GM12878 (cell line): ENCODE measurements around the gene DENND1B. TPM values are rescaled to one million over a fixed set of nuclear protein-coding genes. Genes with fewer than 3 reads are reported as not detected.
"Not testable (repeated sequence)": the region's sequence is repeated elsewhere in the genome, so short reads cannot be mapped to it uniquely, and the experiment has no call there.

ENCODE experiments used
- ATAC-seq: fragments of 200-7000 bp; cut with Tn5 transposase; 3 replicates; pipeline ENCODE4 v1.9.1; 2020; ENCODE audit warnings: mild to moderate bottlenecking, moderate library complexity
- BruUV-seq: library from RNA; stranded (reverse); fragments of 400-500 nt; replicated peaks from 2 replicates; lab custom pipeline; 2021; lab: Mats Ljungman, UMichigan
- CTCF ChIA-PET: fragments of 300-600 bp; sonication (Branson Sonifier 250); formaldehyde crosslinking; extraction: SDS; loops from one replicate; lab custom pipeline; 2021; ENCODE audit warnings: inconsistent platforms; lab: Yijun Ruan, JAX
- POLR2A ChIA-PET: fragments of 350-600 bp; formaldehyde crosslinking; extraction: SDS; loops from one replicate; lab custom pipeline; 2021; ENCODE audit warnings: inconsistent platforms; lab: Charles Lee
- RAD21 ChIA-PET: fragments of 300-600 bp; sonication (Branson Sonifier 250); formaldehyde crosslinking; loops from one replicate; lab custom pipeline; 2023; ENCODE audit warnings: antibody characterized with exemption; ENCODE audit not compliant: unreplicated experiment; lab: Charles Lee
- SMC1A ChIA-PET: fragments of 300-600 bp; sonication (Branson Sonifier 250); formaldehyde crosslinking; loops from one replicate; lab custom pipeline; 2023; ENCODE audit not compliant: unreplicated experiment, uncharacterized antibody; lab: Charles Lee
- DNase-seq: peaks from one replicate; pipeline ENCODE4 v3.0.0-alpha.2; 2011; ENCODE audit warnings: low read depth, low spot score
- FAIRE-seq: peaks from 3 replicates; lab custom pipeline; 2011; peaks lifted over from hg19 to GRCh38; lab: Jason Lieb, UNC
- H2AFZ ChIP-seq: 2 replicates; pipeline ENCODE4 v1.6.0; 2011; ENCODE audit warnings: low read depth, low read length, control low read depth; ENCODE audit not compliant: control insufficient read depth
- H3K27ac ChIP-seq: 2 replicates; pipeline ENCODE4 v1.5.1; 2011; ENCODE audit warnings: control low read depth; ENCODE audit not compliant: control insufficient read depth, insufficient read depth
- H3K27me3 ChIP-seq, 2 experiments: replicated peaks in 1 of 2; 2 replicates each; pipeline versions ENCODE4 v1.6.0 to v1.6.1; 2011; ENCODE audit warnings: low read length in 1 of 2; ENCODE audit not compliant: control insufficient read depth in 2 of 2, insufficient read depth in 2 of 2
- H3K36me3 ChIP-seq, 2 experiments: 2 replicates each; pipeline ENCODE4 v1.5.1; 2011; ENCODE audit warnings: low read length in 1 of 2; ENCODE audit not compliant: control insufficient read depth in 2 of 2, insufficient read depth in 2 of 2
- H3K4me1 ChIP-seq: 2 replicates; pipeline ENCODE4 v1.6.1; 2011; ENCODE audit warnings: mild to moderate bottlenecking, low read length, moderate library complexity, mixed read lengths; ENCODE audit not compliant: control insufficient read depth, insufficient read depth
- H3K4me2 ChIP-seq: 2 replicates; pipeline ENCODE4 v1.6.0; 2011; ENCODE audit warnings: control low read depth; ENCODE audit not compliant: control insufficient read depth, insufficient read depth
- H3K4me3 ChIP-seq: fragments of 200-600 bp; sonication (generic); 2 replicates; pipeline ENCODE4 v1.5.1; 2016
- H3K79me2 ChIP-seq: 2 replicates; pipeline ENCODE4 v1.6.0; 2011; ENCODE audit warnings: low read length; ENCODE audit not compliant: control insufficient read depth, insufficient read depth
- H3K9ac ChIP-seq: 2 replicates; pipeline ENCODE4 v1.8.0; 2011; ENCODE audit warnings: low read length, control low read depth, mixed read lengths; ENCODE audit not compliant: control insufficient read depth, insufficient read depth
- H3K9me3 ChIP-seq: replicated peaks from 3 replicates; pipeline ENCODE4 v1.5.1; 2011; ENCODE audit warnings: mild to moderate bottlenecking, low read length; ENCODE audit not compliant: control insufficient read depth, insufficient read depth
- H4K20me1 ChIP-seq: 2 replicates; pipeline ENCODE4 v1.6.0; 2011; ENCODE audit not compliant: control insufficient read depth, insufficient read depth
- BHLHE40 ChIP-seq, 2 experiments: fragments of 450-650 bp in 1 of 2; IDR thresholded peaks; 2 replicates each; pipeline ENCODE4 v1.6.1; 2011 to 2017; ENCODE audit warnings: low read depth in 2 of 2, borderline replicate concordance in 1 of 2, improper control_type of control experiment in 1 of 2, low read length in 1 of 2, mild to moderate bottlenecking in 1 of 2
- CHD1 ChIP-seq: IDR thresholded peaks from 2 replicates; pipeline ENCODE4 v1.6.1; 2012; ENCODE audit warnings: low read depth, low read length, improper control_type of control experiment
- E2F4 ChIP-seq: IDR thresholded peaks from 2 replicates; pipeline ENCODE4 v1.6.1; 2012; ENCODE audit warnings: low read depth, low read length, improper control_type of control experiment
- EP300 ChIP-seq, 2 experiments: fragments of 150-350 bp in 1 of 2; IDR thresholded peaks; 2 replicates each; pipeline ENCODE4 v1.6.1; 2011 to 2012; ENCODE audit warnings: low read depth in 2 of 2, low read length in 2 of 2, borderline replicate concordance in 1 of 2, improper control_type of control experiment in 1 of 2, inconsistent platforms in 1 of 2; ENCODE audit not compliant: control insufficient read depth in 1 of 2
- LARP7 ChIP-seq: fragments of 450-650 bp; IDR thresholded peaks from 2 replicates; pipeline ENCODE4 v1.6.1; 2017; ENCODE audit warnings: mild to moderate bottlenecking
- SMAD5 ChIP-seq: IDR thresholded peaks from 2 replicates; pipeline ENCODE4 v1.6.1; 2016; ENCODE audit warnings: antibody characterized with exemption, low read depth
- SMARCA5 ChIP-seq: fragments of 450-650 bp; IDR thresholded peaks from 2 replicates; pipeline ENCODE4 v1.6.1; 2017; ENCODE audit warnings: mild to moderate bottlenecking
- SP1 ChIP-seq: IDR thresholded peaks from one replicate; pipeline ENCODE4 v1.6.1; 2011; ENCODE audit warnings: low read depth, low read length
- TCF3 ChIP-seq: IDR thresholded peaks from 2 replicates; pipeline ENCODE4 v1.6.1; 2012; ENCODE audit warnings: low read depth, mild to moderate bottlenecking, low read length, borderline replicate concordance; ENCODE audit not compliant: insufficient read depth
- TCF7 ChIP-seq: IDR thresholded peaks from 2 replicates; pipeline ENCODE4 v1.6.1; 2014; ENCODE audit warnings: antibody characterized with exemption, borderline replicate concordance
- WGBS: methylation state at CpG from one replicate; pipeline ENCODE4 v1.1.6; 2016; ENCODE audit warnings: low lambda C conversion rate; ENCODE audit not compliant: insufficient replicate concordance, insufficient coverage; ENCODE audit errors: missing lambda C conversion rate; 5-methylcytosine and 5-hydroxymethylcytosine counted together
- in situ Hi-C: fragments of 300-500 bp; cut with MboI; formaldehyde crosslinking; loops from 9 replicates; pipeline ENCODE4 v1.14.3; 2018; ENCODE audit warnings: mixed read lengths
- intact Hi-C: fragments of 100-400 bp; cut with micrococcal nuclease; formaldehyde crosslinking; loops from one replicate; pipeline ENCODE4 v1.14.2; 2022; ENCODE audit not compliant: unreplicated experiment
- polyA plus RNA-seq, 11 experiments: library from polyadenylated mRNA; depleted of rRNA in 4 of 11; unstranded in 6 of 11; stranded (reverse) in 5 of 11; fragments of >200 nt; fragmentation: Nextera tagmentation in 4 of 11; fragmentation: Illumina TruSeq in 1 of 11; extraction: Ambion mirVana in 4 of 11; extraction: Trizol in 1 of 11; gene quantifications; 1 replicate in 1 of 11; 2 replicates in 10 of 11; pipeline versions ENCODE4 v1.2.1 to v1.2.3, GENCODE V29; 2011 to 2016; ENCODE audit warnings: inconsistent platforms in 2 of 11, missing spikeins in 2 of 11, low read depth in 1 of 11
- total RNA-seq, 4 experiments: library from RNA; depleted of rRNA in 3 of 4; stranded (reverse); fragments of >200 nt in 3 of 4; fragmentation: Illumina TruSeq in 1 of 4; extraction: Trizol in 1 of 4; gene quantifications; 2 replicates each; pipeline versions ENCODE4 v1.2.1 to v1.2.3, GENCODE V29; 2013 to 2021

The DENND1B gene
- total and polyA plus RNA-seq, 10 of the 15 experiments (the other 5 are each of a cell fraction or from before 2014, with no cell fraction given): 1.7 to 10.7 (median 8.0) TPM

DNA sequence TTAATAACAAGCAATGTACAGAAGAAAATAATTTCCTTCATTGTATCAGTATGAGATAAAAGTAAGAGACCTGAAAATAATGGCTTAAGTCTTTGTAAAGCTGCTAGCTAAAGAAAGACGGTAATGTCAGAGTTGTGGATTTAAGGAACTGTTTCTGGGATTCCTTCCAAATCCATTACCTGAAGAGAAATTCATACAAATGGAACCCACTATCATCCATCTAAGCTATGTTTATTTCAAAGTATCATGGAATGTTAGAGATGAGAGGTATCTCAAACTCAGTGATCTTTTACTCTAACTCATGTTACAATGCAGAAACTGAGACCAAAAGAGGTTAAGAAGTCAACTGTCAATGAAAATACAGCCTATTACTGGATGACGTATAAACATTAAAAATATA, 197.7 kb downstream of the DENND1B start:
- 78% methylated on average over 2 of the region's 2 CpGs for WGBS
- Histone ChIP-seq H2AFZ (no peak overlapping the region), H4K20me1 (no peaks in the 10 kb centered on the region), H3K9me3 (no peaks in the 10 kb centered on the region), H3K4me2 (no peak overlapping the region), H3K4me1 (no peaks in the 10 kb centered on the region), H3K79me2 (no peaks in the 10 kb centered on the region), H3K4me3 (no peak overlapping the region), H3K9ac (no peak overlapping the region), H3K36me3 (no peaks in the 10 kb centered on the region), H3K27ac (no peak overlapping the region), H3K27me3 (no peaks in the 10 kb centered on the region)
- no peak for FAIRE-seq
- no peak for DNase-seq
- in situ Hi-C loops: no loop called here
- ChIA-PET RAD21 (no interaction called here), POLR2A (no interaction called here), CTCF (no interaction called here), SMC1A (interaction anchor here (0.8 to 1.1 kb wide), 4 partner anchors 9 to 291 kb away, joined by 3 to 5 read pairs (median 4); no protein-coding TSS in a partner anchor)
- intact Hi-C loops: no loop called here
- no peak for TF ChIP-seq SMARCA5
- no peak for TF ChIP-seq TCF7
- TF ChIP-seq LARP7: no peak
- no peak for TF ChIP-seq SP1
- no peak for TF ChIP-seq BHLHE40 (IDR thresholded peaks at IDR 0.05; ENCODE audit: borderline replicate concordance in 1 of 2, low read depth in 2 of 2, low read length in 1 of 2)
- TF ChIP-seq TCF3: no peak
- no peak for TF ChIP-seq CHD1
- no peak for TF ChIP-seq E2F4
- TF ChIP-seq EP300 (IDR thresholded peaks at IDR 0.05; ENCODE audit: borderline replicate concordance in 1 of 2, control insufficient read depth in 1 of 2, low read depth in 2 of 2, low read length in 2 of 2): no peak
- TF ChIP-seq SMAD5: no peak
- ATAC-seq: no peak
- no TSS peak for BruUV-seq

GRCh38 chr1:197575531-197575930, 199.7 kb downstream of the DENND1B start:
- H2AFZ ChIP-seq, RAD21 ChIA-PET, H3K4me2 ChIP-seq, H3K79me2 ChIP-seq, POLR2A ChIA-PET, in situ Hi-C loops, SMC1A ChIA-PET, CTCF ChIA-PET, H3K27me3 ChIP-seq, BruUV-seq, H3K27ac ChIP-seq, DNase-seq, H3K4me1 ChIP-seq, ATAC-seq, H3K36me3 ChIP-seq, H4K20me1 ChIP-seq, FAIRE-seq, H3K9ac ChIP-seq, intact Hi-C loops, H3K9me3 ChIP-seq, H3K4me3 ChIP-seq: not testable (repeated sequence)
- WGBS: 63% methylated on average over 4 of the region's 4 CpGs
